ENCODE data around the gene POU3F1. TPM values are rescaled to one million over a fixed set of nuclear protein-coding genes. Genes with fewer than 3 reads are reported as not detected.

Gene POU3F1
- total and polyA plus RNA-seq, 2 of the 4 experiments (the other 2 are of a cell fraction) = not detected

DNA sequence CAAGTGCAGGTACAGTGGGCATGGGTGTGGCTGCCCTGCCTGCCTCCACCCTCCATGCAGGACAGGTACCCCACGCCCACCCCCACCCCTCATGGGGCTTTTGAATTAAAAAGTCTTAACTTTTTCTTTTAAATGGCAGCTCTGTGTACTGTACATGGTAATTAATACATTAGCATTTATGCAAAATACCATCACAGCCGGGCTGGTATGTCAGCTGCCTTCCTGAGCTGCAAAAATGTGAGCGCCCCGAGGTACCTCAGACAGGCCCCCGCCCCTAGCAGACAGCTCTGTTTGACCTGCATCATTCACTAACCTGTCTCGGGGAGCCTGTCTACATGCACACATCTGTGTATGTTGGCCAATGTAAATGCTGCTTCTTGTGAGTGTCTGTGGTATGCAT lies 42.2 kb upstream of the POU3F1 start:
- no peak overlapping the region for H2BK20ac ChIP-seq (ENCODE audit: low read depth, low read length)
- no peak overlapping the region for H4K91ac ChIP-seq (ENCODE audit: insufficient read depth, low read depth, low read length)
- H3K27me3 ChIP-seq (ENCODE audit: control insufficient read depth, insufficient read depth, low read length) = peaks cover 10% of the 10 kb centered on the region
- CTCF ChIA-PET = no interaction called here
- no peak overlapping the region for H3K27ac ChIP-seq (ENCODE audit: insufficient read depth, low read length)
- in situ Hi-C loops (cut with MboI; ENCODE audit: low sequenced_read_pairs) = no loop called here
- H3K4me2 ChIP-seq (ENCODE audit: low read depth, low read length) = no peak overlapping the region
- ATAC-seq (ENCODE audit: low read depth) = no peak
- 30% methylated on average over 2 of the region's 6 CpGs; no CpG with 5 or more reads in 1 of the 2 experiments for WGBS, 2 experiments (ENCODE audit: extremely low coverage in 2 of 2, insufficient read length in 1 of 2)
- no peak overlapping the region for H2AK5ac ChIP-seq (ENCODE audit: low read depth, low read length)
- H2AFZ ChIP-seq (replicated peaks; ENCODE audit: low read length, poor library complexity) = no peak overlapping the region
- H3K4ac ChIP-seq (ENCODE audit: low read depth, low read length) = no peak overlapping the region
- BruUV-seq (replicated peaks) = no TSS peak
- H2BK5ac ChIP-seq (ENCODE audit: low read depth, low read length, poor library complexity, severe bottlenecking) = no peak overlapping the region
- TF ChIP-seq NFE2L2 (IDR thresholded peaks at IDR 0.05; ENCODE audit: low read depth, low read length) (no peak), POLR2A (IDR thresholded peaks at IDR 0.05; ENCODE audit: low read depth, low read length) (no peak), SMC3 (IDR thresholded peaks at IDR 0.05; ENCODE audit: low read depth, low read length) (no peak), CEBPB (IDR thresholded peaks at IDR 0.05; ENCODE audit: low read depth, low read length) (no peak), ELK1 (IDR thresholded peaks at IDR 0.05; ENCODE audit: borderline replicate concordance, low read depth, low read length) (no peak), RFX5 (IDR thresholded peaks at IDR 0.05; ENCODE audit: low read depth, low read length) (no peak), MXI1 (IDR thresholded peaks at IDR 0.05; ENCODE audit: borderline replicate concordance, low read depth, low read length) (no peak), MAZ (IDR thresholded peaks at IDR 0.05; ENCODE audit: borderline replicate concordance, low read depth, low read length) (no peak), MAFK (IDR thresholded peaks at IDR 0.05; ENCODE audit: low read depth, low read length) (no peak)
- TF ChIP-seq, protein P1, sequence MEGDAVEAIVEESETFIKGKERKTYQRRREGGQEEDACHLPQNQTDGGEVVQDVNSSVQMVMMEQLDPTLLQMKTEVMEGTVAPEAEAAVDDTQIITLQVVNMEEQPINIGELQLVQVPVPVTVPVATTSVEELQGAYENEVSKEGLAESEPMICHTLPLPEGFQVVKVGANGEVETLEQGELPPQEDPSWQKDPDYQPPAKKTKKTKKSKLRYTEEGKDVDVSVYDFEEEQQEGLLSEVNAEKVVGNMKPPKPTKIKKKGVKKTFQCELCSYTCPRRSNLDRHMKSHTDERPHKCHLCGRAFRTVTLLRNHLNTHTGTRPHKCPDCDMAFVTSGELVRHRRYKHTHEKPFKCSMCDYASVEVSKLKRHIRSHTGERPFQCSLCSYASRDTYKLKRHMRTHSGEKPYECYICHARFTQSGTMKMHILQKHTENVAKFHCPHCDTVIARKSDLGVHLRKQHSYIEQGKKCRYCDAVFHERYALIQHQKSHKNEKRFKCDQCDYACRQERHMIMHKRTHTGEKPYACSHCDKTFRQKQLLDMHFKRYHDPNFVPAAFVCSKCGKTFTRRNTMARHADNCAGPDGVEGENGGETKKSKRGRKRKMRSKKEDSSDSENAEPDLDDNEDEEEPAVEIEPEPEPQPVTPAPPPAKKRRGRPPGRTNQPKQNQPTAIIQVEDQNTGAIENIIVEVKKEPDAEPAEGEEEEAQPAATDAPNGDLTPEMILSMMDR (conservative IDR thresholded peaks at IDR 0.05; ENCODE audit: low read depth, low read length) = no peak
- no peaks in the 10 kb centered on the region; the same call in 1 of the 2 replicates for H4K20me1 ChIP-seq (ENCODE audit: insufficient read depth, low read length)
- no peaks in the 10 kb centered on the region for H3K79me1 ChIP-seq (ENCODE audit: low read depth in 1 of 2, low read length in 2 of 2)
- no peaks in the 10 kb centered on the region for H3K9me1 ChIP-seq (ENCODE audit: insufficient read depth, low read length)
- H3K56ac ChIP-seq (ENCODE audit: extremely low read depth, insufficient read depth, low read length) = no peak overlapping the region
- no peak overlapping the region for H4K8ac ChIP-seq (ENCODE audit: low read depth in 2 of 2, low read length in 2 of 2)
- H3K36me3 ChIP-seq (ENCODE audit: control insufficient read depth, insufficient read depth, low read length) = no peaks in the 10 kb centered on the region
- dilution Hi-C loops (cut with HindIII; ENCODE audit: low sequenced_read_pairs, unreplicated experiment) = no loop called here
- no peak overlapping the region for H2AK9ac ChIP-seq (replicated peaks; ENCODE audit: low read depth, low read length, poor library complexity)
- H2BK120ac ChIP-seq (ENCODE audit: low read depth, low read length) = no peak overlapping the region
- no peak overlapping the region for H3K4me3 ChIP-seq (ENCODE audit: insufficient read depth, low read depth, low read length)
- no peak overlapping the region for H3K9ac ChIP-seq (ENCODE audit: low read depth, low read length)
- H3K4me1 ChIP-seq (ENCODE audit: control insufficient read depth, insufficient read depth, low read length) = no peaks in the 10 kb centered on the region
- H3K23ac ChIP-seq (ENCODE audit: low read depth, low read length) = no peak overlapping the region
- H3K18ac ChIP-seq (ENCODE audit: low read depth, low read length) = no peak overlapping the region
- H3K14ac ChIP-seq (replicated peaks; ENCODE audit: low read depth, low read length) = no peak overlapping the region
- no peak overlapping the region for H2BK15ac ChIP-seq (ENCODE audit: low read depth, low read length)
- H3K9me3 ChIP-seq (ENCODE audit: control insufficient read depth, insufficient read depth, low read length) = no peaks in the 10 kb centered on the region
- no peak for DNase-seq
- no peak overlapping the region for H4K5ac ChIP-seq (ENCODE audit: low read depth, low read length)
- intact Hi-C loops (cut with micrococcal nuclease) = no loop called here
- POLR2A ChIA-PET (ENCODE audit: unreplicated experiment) = no interaction called here
